Measurements from ENCODE around the gene LRRFIP1. TPM values are rescaled to one million over a fixed set of nuclear protein-coding genes. Genes with fewer than 3 reads are reported as not detected.

Gene LRRFIP1
- total and polyA plus RNA-seq, 2 of the 13 experiments (the other 11 are each of a cell fraction or from before 2014, with no cell fraction given): 15.9 to 40.5 TPM

DNA sequence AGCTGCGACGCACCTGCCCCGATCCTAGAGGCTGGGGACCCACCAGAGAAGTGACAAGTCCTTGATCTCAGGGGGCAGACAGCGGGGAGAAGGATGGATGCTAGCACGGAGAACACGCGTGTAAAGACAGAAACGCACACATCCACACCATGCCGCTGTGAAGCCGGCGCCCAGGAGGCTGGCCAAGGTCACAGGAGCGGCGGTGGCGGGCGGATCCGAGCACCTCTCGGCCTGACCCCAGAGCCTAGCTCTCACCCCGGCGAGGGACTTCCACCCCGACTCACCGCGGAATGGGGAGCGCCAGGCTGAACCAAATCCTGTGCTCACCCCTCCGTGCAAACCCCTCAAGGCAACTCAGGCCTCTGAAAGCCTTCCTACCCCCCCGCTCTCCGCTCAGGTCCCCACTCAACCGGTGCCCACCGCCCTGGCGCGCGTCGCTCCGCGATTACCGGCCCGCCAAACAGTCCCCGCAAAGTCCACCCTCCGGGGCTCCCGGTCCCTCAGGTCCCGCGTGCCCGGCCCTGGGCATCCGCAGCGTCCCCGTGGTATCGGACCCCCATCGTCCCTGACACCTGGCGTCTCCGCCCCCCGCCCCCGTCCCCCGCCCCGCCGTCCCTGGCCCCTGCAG, 460 bp upstream of the LRRFIP1 start (continued):
- TF ChIP-seq HNRNPLL (IDR thresholded peaks at IDR 0.05; ENCODE audit: low read depth, low read length, poor library complexity, severe bottlenecking) (peak; percentile 17), ZNF24 (IDR thresholded peaks at IDR 0.05) (no peak), REXO4 (CRISPR knock-in tag; IDR thresholded peaks at IDR 0.05; ENCODE audit: borderline replicate concordance) (no peak), PHF20 (CRISPR knock-in tag; IDR thresholded peaks at IDR 0.05) (no peak)
- TF ChIP-seq, protein P1, sequence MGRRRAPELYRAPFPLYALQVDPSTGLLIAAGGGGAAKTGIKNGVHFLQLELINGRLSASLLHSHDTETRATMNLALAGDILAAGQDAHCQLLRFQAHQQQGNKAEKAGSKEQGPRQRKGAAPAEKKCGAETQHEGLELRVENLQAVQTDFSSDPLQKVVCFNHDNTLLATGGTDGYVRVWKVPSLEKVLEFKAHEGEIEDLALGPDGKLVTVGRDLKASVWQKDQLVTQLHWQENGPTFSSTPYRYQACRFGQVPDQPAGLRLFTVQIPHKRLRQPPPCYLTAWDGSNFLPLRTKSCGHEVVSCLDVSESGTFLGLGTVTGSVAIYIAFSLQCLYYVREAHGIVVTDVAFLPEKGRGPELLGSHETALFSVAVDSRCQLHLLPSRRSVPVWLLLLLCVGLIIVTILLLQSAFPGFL (CRISPR knock-in tag; IDR thresholded peaks at IDR 0.05): no peak

DNA sequence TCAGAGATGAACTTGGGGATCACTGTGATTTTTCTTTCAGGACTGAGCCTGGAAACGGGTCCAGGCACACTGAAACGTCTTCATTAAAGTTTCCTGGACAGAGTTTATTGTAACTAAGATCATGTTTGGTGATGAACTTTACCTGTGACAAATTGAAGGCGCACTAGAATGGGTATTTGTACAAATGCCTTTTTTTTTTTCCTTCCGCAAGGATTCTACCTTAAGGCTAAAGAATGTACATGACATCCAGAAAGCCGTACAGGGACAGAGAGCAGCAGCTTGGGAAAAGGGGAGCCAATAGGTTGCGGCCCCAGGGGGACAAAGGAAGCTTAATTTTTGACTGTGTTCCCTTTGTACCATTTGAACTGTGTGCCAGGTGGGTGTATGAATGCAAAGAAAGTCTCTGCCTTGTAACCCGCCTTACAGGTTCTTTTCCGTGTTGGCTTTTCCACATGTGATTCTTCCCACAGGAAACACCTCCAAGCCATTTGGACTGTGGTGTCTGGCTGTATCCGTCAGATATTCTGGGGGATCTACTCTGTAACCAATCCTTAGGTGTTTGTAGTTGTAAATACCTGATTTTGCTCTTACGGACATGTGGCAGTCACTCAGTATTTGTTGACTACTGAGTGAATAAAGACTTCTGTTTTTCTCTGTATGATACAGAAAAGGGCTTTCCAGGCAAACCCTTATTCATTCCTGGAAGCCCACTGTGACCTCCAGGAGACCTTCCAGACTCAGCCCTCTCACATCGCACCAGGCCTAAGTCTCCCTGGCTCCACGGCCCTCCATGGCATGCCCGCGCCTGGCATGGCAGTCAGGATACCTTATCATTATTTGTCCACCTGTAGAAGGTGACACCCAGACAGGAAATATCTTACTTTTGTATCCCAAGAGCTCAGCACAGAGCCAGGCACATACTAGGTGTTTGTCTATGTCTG, 1.1 kb downstream of the LRRFIP1 start:
- FAIRE-seq (no peak), ATAC-seq (no peak), DNase-seq (ENCODE audit: low spot score) (no peak)
- no peaks in the 10 kb centered on the region for H3K36me3 ChIP-seq (replicated peaks in 1 of 2; ENCODE audit: control insufficient read depth in 1 of 2, insufficient read depth in 2 of 2, low read length in 2 of 2)
- no peaks in the 10 kb centered on the region for H3K79me2 ChIP-seq (ENCODE audit: insufficient read depth, low read length)
- in situ Hi-C loops (cut with HindIII; ENCODE audit: extremely low pct_ligation_motif_present, low pct_unique_long_range_greater_than_20kb) (no loop called here), intact Hi-C loops (cut with micrococcal nuclease; ENCODE audit: unreplicated experiment) (no loop called here)
- H3K27me3 ChIP-seq (ENCODE audit: control insufficient read depth in 1 of 2, insufficient read depth in 2 of 2, low read length in 2 of 2): peaks cover 2 to 49% of the 10 kb centered on the region in 2 experiments; a peak in 4 of 5 replicates
- H3K4me3 ChIP-seq (replicated peaks in 1 of 3; ENCODE audit: insufficient read depth in 1 of 3, low read depth in 2 of 3, low read length in 3 of 3): peak overlapping the region; percentile 52 to 76 (median 61)
- WGBS (ENCODE audit: low lambda C conversion rate): 74% methylated on average over 14 of the region's 14 CpGs
- peaks cover 3% of the 10 kb centered on the region; the same call in 1 of the 2 replicates for H4K20me1 ChIP-seq (ENCODE audit: insufficient read depth, low read length)
- TSS peak; percentile 59 for BruUV-seq (replicated peaks)
- H2AFZ ChIP-seq (ENCODE audit: low read length): no peak overlapping the region
- no peak overlapping the region for H3K27ac ChIP-seq (ENCODE audit: extremely low read length, insufficient read depth, low read length)
- ChIA-PET POLR2A (interaction anchor here (0.9 to 2.5 kb wide), 2 partner anchors 11 to 41 kb away, joined by 4 to 8 read pairs; no protein-coding TSS in a partner anchor), CTCF (ENCODE audit: low intra/inter-chr PET ratio, low total read pairs) (no interaction called here)
- peak overlapping the region; percentile 37; the same call in 1 of the 2 replicates for H3K9ac ChIP-seq (ENCODE audit: insufficient read depth, low read depth, low read length)
- peak overlapping the region; percentile 79 for H3K4me2 ChIP-seq (ENCODE audit: low read depth, low read length)
- peaks cover 43% of the 10 kb centered on the region for H3K4me1 ChIP-seq (ENCODE audit: insufficient read depth, low read length)
- no peaks in the 10 kb centered on the region for H3K9me3 ChIP-seq (ENCODE audit: low read length)
- TF ChIP-seq DMAP1 (CRISPR knock-in tag; IDR thresholded peaks at IDR 0.05) (no peak), POLR2G (IDR thresholded peaks at IDR 0.05; ENCODE audit: low read depth, low read length) (no peak), POGZ (CRISPR knock-in tag; IDR thresholded peaks at IDR 0.05) (no peak), KLF6 (CRISPR knock-in tag; IDR thresholded peaks at IDR 0.05) (no peak), ARNTL (CRISPR knock-in tag; IDR thresholded peaks at IDR 0.05) (no peak), FLYWCH1 (CRISPR knock-in tag; IDR thresholded peaks at IDR 0.05) (0 out of 2 replicates have a peak, but pooled peaks have one; percentile 40), TCF12 (IDR thresholded peaks at IDR 0.05) (no peak), TCF12 (CRISPR knock-in tag; IDR thresholded peaks at IDR 0.05) (no peak), KDM2A (CRISPR knock-in tag; IDR thresholded peaks at IDR 0.05; ENCODE audit: borderline replicate concordance, low read depth) (no peak), ZNF431 (CRISPR knock-in tag; IDR thresholded peaks at IDR 0.05; ENCODE audit: borderline replicate concordance, low read depth) (no peak), ZNF251 (CRISPR knock-in tag; IDR thresholded peaks at IDR 0.05) (no peak), ASH2L (IDR thresholded peaks at IDR 0.05; ENCODE audit: insufficient read length, low read depth, low read length) (no peak), ZNF644 (CRISPR knock-in tag; IDR thresholded peaks at IDR 0.05; ENCODE audit: low read depth) (no peak), MXI1 (IDR thresholded peaks at IDR 0.05; ENCODE audit: borderline replicate concordance, low read depth, low read length) (no peak)
- TF ChIP-seq, protein P2, sequence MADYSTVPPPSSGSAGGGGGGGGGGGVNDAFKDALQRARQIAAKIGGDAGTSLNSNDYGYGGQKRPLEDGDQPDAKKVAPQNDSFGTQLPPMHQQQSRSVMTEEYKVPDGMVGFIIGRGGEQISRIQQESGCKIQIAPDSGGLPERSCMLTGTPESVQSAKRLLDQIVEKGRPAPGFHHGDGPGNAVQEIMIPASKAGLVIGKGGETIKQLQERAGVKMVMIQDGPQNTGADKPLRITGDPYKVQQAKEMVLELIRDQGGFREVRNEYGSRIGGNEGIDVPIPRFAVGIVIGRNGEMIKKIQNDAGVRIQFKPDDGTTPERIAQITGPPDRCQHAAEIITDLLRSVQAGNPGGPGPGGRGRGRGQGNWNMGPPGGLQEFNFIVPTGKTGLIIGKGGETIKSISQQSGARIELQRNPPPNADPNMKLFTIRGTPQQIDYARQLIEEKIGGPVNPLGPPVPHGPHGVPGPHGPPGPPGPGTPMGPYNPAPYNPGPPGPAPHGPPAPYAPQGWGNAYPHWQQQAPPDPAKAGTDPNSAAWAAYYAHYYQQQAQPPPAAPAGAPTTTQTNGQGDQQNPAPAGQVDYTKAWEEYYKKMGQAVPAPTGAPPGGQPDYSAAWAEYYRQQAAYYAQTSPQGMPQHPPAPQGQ (CRISPR knock-in tag; IDR thresholded peaks at IDR 0.05; ENCODE audit: borderline replicate concordance): no peak

Data from HepG2 (cell line).